ENCODE data around the gene PPP1R8.
A peak's percentile ranks its signal among the peaks of the same experiment; 100 is the strongest.

PPP1R8 gene

GRCh38 chr1:27877115-27877416 lies 46.5 kb downstream of the PPP1R8 start:
- H3K9ac ChIP-seq (ENCODE audit: low read length) = no peak overlapping the region

DNA sequence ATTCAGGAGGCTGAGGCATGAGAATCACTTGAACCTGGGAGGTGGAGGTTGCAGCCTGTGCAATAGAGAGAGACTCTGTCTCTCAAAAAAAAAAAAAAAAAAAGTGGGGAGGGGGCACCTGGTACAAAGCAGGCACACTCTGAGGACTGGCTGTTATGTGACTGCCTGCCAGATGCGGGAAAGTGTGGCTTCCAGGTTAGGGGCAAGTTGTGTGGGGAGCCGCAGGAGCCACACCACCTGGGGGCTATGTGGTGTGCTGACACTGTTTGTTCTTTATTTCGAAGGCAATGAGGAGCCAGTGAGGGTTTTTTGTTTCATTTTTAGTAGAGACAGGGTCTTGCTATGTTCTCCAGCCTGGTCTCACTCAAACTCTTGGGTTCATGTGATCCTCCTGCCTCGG lies 47.5 kb downstream of the PPP1R8 start:
- TF ChIP-seq EZH2 (IDR thresholded peaks at IDR 0.05; ENCODE audit: borderline replicate concordance, low read length) = no peak
- no peak for TF ChIP-seq CTCF (IDR thresholded peaks at IDR 0.05; ENCODE audit: low read length)
- Histone ChIP-seq H3F3A (ENCODE audit: insufficient read depth, low read length) (no peaks in the 10 kb centered on the region), H3K27ac (ENCODE audit: low read depth, low read length, poor library complexity, severe bottlenecking) (peak overlapping the region; percentile 49), H3K4me3 (ENCODE audit: low read depth, low read length, poor library complexity, severe bottlenecking) (no peak overlapping the region), H3K9me2 (ENCODE audit: low read depth, low read length) (no peaks in the 10 kb centered on the region), H3K4me2 (ENCODE audit: low read length) (no peak overlapping the region), H3K9ac (ENCODE audit: low read length) (no peak overlapping the region), H2AFZ (ENCODE audit: low read length) (no peak overlapping the region), H3K27me3 (ENCODE audit: insufficient read depth, low read length) (no peaks in the 10 kb centered on the region), H4K20me1 (ENCODE audit: insufficient read depth, low read length) (no peaks in the 10 kb centered on the region), H3K4me1 (ENCODE audit: insufficient read depth, low read length, severe bottlenecking) (peaks cover 46% of the 10 kb centered on the region), H3K36me3 (ENCODE audit: insufficient read depth, low read length) (peaks cover 23% of the 10 kb centered on the region; the same call in 1 of the 2 replicates), H3K79me2 (ENCODE audit: insufficient read depth, low read length) (no peaks in the 10 kb centered on the region), H3K9me3 (ENCODE audit: low read length) (no peaks in the 10 kb centered on the region)

More at GRCh38 chr1:27877115-27877416, 46.5 kb downstream of the PPP1R8 start:
- no peak for TF ChIP-seq EZH2 (IDR thresholded peaks at IDR 0.05; ENCODE audit: borderline replicate concordance, low read length)
- no peaks in the 10 kb centered on the region for H3K9me2 ChIP-seq (ENCODE audit: low read depth, low read length)
- H3F3A ChIP-seq (ENCODE audit: insufficient read depth, low read length) = no peaks in the 10 kb centered on the region
- no peaks in the 10 kb centered on the region for H3K27me3 ChIP-seq (ENCODE audit: insufficient read depth, low read length)
- peaks cover 13% of the 10 kb centered on the region; the same call in 1 of the 2 replicates for H3K36me3 ChIP-seq (ENCODE audit: insufficient read depth, low read length)
- no peak overlapping the region for H2AFZ ChIP-seq (ENCODE audit: low read length)
- H3K9me3 ChIP-seq (ENCODE audit: low read length) = no peaks in the 10 kb centered on the region
- H4K20me1 ChIP-seq (ENCODE audit: insufficient read depth, low read length) = no peaks in the 10 kb centered on the region
- no peak overlapping the region for H3K4me2 ChIP-seq (ENCODE audit: low read length)
- no peak overlapping the region for H3K4me3 ChIP-seq (ENCODE audit: low read depth, low read length, poor library complexity, severe bottlenecking)
- H3K27ac ChIP-seq (ENCODE audit: low read depth, low read length, poor library complexity, severe bottlenecking) = peak overlapping the region; percentile 91
- H3K79me2 ChIP-seq (ENCODE audit: insufficient read depth, low read length) = no peaks in the 10 kb centered on the region
- H3K4me1 ChIP-seq (ENCODE audit: insufficient read depth, low read length, severe bottlenecking) = peaks cover 50% of the 10 kb centered on the region

DNA sequence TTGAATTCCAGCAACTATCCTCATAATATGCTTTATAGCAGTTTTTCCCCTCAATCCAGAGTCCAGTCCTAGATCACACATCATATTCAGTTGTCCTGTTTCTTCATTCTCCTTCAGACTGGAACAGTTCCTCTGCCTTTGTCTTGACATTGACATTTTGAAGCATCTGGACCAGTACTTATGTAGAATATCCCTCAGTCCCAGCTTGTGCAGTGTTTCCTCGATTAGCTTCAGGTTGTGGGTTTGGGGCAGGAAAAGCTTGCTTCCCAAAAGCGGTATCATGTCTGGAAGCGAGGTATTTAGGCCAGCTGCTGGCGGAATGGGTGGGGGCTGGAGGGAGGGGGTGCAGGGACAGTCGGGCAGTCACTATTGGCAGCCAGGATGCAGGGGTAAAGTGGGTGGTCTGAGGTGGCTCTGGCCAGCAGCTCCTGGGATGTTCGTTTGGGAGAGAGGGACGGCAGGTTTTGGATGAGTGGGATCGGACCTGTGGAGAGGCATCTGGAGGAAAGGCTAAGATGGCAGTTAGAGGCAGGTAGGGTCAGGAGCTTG lies 48.3 kb downstream of the PPP1R8 start:
- H3K9ac ChIP-seq (ENCODE audit: low read length) = no peak overlapping the region
- no peak overlapping the region for H3K4me3 ChIP-seq (ENCODE audit: low read depth, low read length, poor library complexity, severe bottlenecking)
- no peak overlapping the region for H3K27ac ChIP-seq (ENCODE audit: low read depth, low read length, poor library complexity, severe bottlenecking)
- no peak overlapping the region for H2AFZ ChIP-seq (ENCODE audit: low read length)
- no peaks in the 10 kb centered on the region for H3K9me2 ChIP-seq (ENCODE audit: low read depth, low read length)
- H3K27me3 ChIP-seq (ENCODE audit: insufficient read depth, low read length) = no peaks in the 10 kb centered on the region
- no peaks in the 10 kb centered on the region for H3K79me2 ChIP-seq (ENCODE audit: insufficient read depth, low read length)
- H4K20me1 ChIP-seq (ENCODE audit: insufficient read depth, low read length) = no peaks in the 10 kb centered on the region
- no peaks in the 10 kb centered on the region for H3F3A ChIP-seq (ENCODE audit: insufficient read depth, low read length)
- TF ChIP-seq EZH2 (IDR thresholded peaks at IDR 0.05; ENCODE audit: borderline replicate concordance, low read length) (no peak), CTCF (IDR thresholded peaks at IDR 0.05; ENCODE audit: low read length) (no peak)
- H3K4me1 ChIP-seq (ENCODE audit: insufficient read depth, low read length, severe bottlenecking) = peaks cover 46% of the 10 kb centered on the region
- H3K36me3 ChIP-seq (ENCODE audit: insufficient read depth, low read length) = peaks cover 28% of the 10 kb centered on the region; the same call in 1 of the 2 replicates
- no peaks in the 10 kb centered on the region for H3K9me3 ChIP-seq (ENCODE audit: low read length)
- H3K4me2 ChIP-seq (ENCODE audit: low read length) = no peak overlapping the region
